Measurements from ENCODE around the gene PDE11A.

Gene PDE11A

DNA sequence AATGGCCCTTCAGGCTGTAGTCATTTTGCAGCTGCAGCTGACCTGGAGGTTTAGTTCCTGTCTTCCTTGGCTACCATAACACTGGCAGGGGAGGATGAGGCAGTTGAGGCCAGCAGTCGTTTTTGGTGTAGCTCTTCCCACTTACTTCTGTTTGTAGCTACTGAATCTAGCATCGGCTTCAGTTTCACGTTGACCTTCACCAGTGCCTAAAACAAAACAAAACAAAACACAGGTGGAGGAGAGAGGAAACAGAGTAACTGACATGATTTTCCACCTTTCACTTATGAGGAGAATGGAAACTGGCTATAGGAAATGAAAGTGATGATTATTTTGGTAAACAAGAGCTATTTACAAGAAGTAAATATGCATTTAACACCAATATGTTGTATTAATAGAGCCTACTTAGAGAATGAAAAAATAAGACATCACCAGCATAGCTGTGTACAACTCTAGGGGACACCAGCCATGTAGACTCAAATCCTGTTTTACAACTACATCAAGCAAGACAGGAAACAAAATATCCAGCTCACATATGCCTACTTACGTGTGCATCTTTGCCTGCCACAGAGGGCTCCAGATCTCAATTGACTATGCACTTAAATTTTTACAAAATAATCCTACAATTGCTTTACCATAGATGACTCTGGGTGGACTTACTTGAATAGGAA lies 443.1 kb downstream of the PDE11A start:
- no peak for DNase-seq (ENCODE audit: low read depth in 2 of 2)

DNA sequence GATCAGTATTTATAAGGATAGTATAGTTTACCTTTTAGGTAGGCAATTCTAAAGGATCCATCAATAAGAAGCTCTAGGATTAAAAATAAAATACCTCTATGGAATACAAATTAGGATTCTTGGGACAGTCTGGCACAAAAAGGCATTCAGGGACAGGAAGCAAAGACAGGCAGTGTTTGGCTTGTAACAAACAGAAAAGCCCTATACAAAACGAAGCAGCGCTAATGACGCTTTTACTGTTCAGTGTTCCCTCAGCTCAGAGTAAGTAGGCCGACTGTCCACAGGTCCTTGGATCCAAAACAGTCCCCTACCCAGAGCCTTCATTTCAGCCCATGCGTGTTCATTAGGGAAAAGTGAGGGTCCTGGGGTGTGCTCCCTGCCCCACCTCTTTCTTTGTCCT lies 443.7 kb downstream of the PDE11A start:
- no peak for DNase-seq (ENCODE audit: low read depth in 2 of 2)

DNA sequence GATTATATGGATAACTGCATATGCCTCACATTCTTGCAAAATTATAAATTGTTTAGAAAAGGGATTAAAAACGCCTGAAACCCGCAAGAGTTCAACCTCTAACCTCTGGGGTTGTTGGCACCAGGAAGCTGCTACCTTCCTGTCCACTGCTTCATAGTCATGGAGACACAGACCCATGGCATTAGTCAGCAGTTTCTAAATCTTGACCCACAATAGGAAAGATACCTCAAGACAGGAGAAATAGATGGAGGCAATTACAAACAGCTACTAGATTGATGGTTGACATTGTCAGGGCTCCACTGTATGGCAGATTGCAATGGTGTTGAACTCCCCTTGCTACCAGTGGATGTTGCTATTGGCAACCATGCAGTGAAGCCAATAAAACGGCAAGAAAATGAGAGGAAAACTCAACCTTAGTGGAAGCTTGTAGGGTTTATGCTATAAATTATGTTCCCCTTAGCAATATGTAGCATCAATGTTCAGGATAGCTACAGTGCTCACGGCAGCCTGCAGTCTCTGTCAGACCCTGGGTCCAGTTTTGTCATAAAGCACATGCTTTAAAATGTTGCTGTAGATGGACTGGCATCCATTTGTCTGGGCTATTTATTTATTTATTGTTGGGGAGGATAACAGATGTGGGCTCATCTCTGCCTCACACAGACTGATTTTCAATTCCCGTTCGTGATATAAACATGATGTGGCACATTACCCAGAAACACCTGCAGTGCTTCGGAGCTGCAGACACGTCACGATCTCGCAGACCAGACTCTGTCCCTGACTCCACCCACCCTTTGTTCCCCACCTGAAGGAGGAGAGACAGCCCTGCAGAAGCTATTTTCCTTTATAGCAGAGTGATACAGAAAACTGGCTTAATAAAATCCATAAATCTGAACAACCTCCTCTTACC lies 446.6 kb downstream of the PDE11A start:
- no peak for DNase-seq (ENCODE audit: low read depth in 2 of 2)

DNA sequence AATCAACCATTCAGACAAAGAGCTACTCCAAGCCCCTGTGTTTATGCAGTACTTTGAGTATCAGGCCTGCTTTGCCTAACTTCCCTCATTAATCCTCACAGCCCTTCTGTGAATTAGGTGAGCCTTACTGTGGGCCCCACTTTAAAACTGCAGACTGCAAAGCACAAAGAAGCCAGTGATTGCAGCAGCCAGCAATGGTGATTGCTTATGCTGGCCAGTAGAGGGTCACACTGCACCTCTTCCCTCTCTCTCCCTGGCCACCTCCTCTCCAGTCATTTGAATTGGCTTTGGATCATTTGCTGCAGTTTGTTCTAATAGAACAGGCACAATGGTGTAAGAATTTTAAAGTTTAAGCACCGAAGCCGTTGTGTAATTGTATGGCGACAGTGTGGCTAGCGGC lies 450.1 kb downstream of the PDE11A start:
- DNase-seq (ENCODE audit: low read depth in 2 of 2) = no peak

DNA sequence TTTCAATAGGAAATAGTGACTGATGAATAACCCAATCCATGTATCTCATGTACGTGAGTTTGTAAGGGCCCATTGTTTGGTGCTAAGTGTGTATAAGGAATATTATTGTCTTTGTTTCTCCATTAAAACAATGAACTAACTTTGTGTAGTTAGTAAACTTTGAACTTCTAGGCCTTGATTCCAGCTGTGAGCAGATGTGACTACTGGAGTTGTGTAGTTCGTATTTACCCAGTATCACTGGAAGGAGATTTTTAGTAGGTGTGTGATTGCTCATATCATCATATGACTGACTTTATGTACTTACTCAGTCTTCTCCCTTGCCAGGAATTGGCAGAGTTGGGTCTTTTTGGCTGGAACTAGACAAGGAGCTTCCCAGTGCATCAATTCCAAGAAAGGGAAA lies 452.6 kb downstream of the PDE11A start:
- DNase-seq (ENCODE audit: low read depth in 2 of 2) = no peak

DNA sequence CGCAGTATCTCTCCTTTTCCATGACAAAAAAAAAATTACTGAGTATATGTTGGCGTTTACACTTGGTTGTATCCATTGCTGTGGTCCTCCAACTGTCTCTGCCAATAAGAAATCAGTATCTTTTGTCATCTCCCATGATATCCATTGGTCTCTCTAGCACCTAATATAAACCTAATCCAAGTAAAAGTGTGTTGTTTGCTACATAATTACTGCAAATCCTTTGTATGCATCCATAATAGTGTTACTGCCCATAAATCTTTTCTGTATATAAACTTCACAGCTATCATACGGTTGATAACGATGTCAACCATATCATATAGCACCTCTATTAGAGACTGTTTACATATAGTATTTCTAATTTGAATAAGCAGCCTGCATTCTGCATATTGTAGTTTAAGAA lies 453.1 kb downstream of the PDE11A start:
- no peak for DNase-seq (ENCODE audit: low read depth in 2 of 2)

DNA sequence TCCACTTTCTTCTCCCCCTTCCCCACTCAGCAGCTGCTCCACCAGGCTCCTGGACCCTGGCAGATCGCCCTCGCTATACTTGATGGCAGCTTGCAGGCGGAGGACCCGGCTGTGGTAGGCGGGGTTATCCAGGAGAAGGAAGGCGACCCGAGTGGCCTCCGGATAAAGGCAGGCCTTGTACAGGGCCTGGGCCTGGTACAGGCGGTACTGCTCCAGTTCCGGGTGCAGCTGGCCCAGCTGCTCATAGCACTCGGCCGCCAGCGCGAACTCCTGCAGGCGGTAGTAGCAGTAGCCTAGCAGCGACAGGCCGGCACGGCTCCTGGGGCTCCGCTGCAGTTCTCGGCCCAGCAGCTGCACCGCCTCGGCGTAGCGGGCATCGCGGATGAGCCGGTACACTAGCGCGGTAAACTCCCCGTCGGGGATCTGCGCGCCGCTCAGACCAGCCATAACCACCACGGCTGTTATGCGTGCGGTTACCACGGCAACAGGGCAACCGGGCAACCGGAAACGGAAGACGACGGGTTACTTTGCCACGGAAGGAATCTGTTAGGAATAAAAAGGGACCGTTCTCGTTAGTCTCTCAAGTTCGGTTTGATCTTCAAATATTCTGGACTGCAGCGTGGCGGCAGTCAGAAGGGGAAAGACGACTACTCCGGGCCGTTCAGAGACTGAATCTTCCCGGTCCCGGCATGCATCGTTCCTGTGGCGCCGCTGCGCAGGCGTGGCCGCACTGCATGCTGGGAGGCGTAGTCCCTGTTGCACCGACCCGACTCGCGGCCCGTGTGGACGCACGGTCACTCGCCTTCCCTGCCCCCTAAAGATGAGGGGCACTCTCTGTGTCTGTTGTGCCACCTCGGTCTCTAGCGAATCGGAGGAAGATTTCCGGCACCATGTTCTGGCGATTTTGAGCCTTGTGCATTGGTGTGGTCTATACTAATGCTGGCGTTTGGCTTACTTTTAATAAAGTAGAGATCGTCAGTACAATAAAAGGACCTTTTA lies 454.0 kb downstream of the PDE11A start:
- peak; percentile 79 to 85 for DNase-seq (ENCODE audit: low read depth in 2 of 2)

DNA sequence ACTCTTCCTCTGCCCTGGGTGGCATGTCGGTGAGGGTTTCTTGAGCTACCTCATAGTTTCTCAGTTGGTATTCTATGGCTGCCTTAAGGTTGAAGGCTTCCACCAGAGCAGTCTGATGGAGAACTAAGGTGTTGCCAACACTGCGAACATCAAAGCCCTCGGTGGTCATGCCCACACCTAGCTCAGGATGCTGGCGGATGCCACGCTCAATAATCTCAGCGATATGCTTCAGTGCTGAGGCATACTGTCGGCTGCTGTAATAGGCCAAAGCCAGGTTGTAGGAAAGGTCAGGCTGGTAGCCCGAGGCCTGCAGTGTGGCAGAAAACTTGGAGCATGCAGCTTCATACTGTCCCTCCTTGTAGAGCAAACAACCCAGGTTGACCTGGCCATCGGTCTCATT lies 454.7 kb downstream of the PDE11A start:
- no peak for DNase-seq (ENCODE audit: low read depth in 2 of 2)

DNA sequence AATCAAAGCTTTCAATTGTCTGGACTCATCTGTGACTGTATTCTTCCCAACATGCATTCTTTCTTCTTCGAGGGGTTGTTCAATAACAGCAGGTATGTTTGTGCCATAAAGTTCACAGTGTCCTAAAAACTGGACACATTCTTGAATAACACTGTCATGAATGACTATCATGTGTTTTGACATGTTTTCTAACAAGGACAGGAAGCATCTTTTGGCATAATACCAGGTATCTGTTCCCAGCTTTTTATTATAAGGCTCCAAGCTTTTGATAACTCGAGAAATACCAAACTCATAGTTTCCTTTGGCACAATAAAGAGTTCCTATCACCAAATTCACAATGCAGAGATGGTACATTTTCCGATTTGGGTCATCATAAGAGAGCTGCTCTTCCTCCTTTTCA lies 455.8 kb downstream of the PDE11A start:
- no peak for DNase-seq (ENCODE audit: low read depth in 2 of 2)

DNA sequence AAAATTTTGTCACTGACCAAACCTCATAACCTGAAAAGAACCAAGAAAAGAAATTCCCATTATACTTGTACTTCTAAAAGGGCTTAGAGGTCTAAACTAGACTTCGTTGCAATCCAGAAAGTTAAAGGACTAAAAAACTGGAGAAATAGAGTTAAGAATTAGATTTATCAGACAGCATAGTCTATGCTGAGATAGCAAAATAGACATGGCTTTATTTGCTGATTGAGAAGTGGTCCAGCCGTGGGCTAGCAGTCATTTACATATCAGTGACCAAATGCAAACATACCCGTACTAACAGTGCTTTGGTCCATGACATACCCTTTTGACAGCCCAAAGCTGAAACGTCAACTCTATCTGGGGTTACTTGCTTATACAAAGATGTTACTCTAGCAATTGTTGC lies 456.5 kb downstream of the PDE11A start:
- DNase-seq (ENCODE audit: low read depth in 2 of 2) = no peak

DNA sequence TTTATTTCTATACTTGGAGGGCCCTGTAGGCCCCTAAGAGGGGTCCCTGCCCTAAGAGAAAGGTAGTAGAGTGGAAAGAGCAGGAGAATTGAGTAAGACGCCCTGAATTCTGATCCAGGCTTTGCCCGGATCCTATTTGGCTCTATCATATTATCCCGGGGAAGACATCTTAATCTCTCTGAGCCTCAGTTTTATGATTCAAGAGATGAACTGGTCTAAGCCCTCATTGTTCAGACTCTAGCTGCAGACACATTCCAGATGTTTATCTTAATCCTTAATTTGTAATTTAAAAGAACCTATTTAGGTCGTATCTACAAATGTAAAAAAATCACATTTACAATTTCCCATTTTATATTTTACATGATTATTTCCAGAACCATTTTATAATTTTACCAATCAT lies 459.9 kb downstream of the PDE11A start:
- no peak for DNase-seq (ENCODE audit: low read depth in 2 of 2)

DNA sequence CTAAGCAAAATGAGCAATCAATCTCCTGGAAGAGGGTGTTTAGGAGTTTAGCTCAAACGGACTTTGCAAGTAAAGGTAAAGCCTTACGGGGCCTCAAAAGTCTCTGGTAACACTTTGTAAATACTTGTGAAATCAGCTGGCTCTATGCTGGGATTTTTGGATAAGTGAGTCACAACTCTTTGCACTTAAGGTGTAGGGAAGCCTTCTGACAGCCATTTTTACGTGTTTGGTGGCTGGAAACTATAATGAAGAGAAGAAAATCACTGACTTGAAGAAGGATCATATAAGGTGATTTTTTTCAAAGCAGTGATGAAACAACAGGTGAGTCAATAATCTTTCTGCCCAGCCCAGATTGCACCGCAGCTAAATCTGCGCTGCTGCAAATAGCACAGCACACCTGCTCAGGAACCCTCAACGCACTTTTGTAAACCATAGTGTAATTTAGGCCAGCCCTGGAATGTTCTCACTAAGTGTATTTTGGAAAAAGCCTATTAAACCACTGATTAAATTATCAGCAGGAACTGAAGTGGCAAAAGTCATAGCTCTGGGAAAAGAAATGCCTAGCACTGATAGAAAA lies 461.2 kb downstream of the PDE11A start:
- no peak for DNase-seq (ENCODE audit: low read depth in 2 of 2)

DNA sequence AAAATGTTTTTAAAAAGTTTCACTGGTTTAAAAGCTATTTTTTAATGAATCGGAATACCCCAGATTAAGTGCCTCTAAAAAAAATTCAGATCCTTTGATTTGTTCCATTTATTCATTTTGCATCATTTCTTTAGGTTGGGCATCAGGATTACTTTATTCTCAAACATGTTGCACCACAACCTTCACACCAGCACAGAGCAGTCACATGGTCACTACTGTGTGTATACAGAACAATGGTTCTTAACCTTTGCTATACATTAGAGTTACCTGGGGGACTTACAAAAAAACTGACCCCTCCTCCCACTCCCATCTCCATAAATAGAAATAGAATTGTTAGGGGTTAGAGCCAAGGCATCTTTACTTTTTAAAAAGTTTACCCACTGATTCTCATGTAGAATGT lies 461.8 kb downstream of the PDE11A start:
- no peak for DNase-seq (ENCODE audit: low read depth in 2 of 2)

DNA sequence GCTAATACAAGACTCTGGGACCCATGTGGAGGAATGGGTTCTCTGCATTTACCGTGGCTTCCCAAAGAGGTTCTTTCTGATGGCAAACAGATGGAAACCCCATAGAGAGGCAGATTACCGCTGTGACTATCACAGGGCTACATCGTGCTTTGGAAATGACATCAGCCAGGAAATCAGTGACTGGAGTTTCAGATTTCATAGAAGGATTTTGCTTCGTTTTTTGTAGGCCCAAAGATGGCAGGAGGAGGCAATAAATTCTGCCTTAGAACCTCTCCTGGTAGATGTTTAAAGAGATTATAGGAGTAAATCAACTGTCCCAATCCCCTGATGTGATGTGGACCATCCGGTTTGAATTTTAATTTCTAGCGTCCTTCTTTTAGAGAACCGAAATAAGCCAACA lies 465.9 kb downstream of the PDE11A start:
- no peak for DNase-seq (ENCODE audit: low read depth in 2 of 2)

DNA sequence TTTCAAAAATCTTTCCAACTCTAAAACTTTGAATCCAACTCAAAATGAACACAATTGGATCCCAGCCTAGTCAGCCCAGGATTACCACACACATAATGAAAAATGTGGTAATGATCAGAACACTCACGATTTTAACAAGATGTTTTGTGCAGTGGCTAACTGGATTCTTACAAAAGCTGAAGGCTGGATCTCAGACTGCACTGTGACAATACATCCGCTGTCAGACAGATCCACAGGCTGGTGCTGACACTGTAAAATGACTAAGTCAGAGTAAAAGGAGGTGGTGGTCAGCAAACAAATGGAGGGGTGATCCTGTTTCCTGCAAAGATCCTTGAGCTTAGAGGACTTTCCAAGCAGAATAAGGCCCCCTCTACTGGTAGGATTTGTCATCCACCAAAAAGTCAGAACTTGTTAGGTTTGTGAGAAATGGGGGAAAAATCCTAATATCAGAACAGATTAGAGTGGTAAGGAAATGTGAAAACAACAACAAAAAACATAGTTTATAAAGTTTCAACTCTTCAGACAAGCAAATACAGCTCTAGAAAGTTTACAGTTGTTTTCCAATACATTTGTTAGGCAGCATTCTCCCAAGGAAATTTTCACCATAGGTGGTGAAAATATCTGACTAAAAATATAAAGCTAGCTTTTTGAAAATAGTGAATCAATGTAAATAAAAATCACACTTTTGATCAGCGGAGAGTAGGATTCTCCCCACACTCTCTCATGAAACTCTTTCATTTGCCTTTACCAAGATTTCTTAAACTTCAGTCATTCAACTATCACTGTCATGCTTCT lies 468.1 kb downstream of the PDE11A start:
- no peak for DNase-seq (ENCODE audit: low read depth in 2 of 2)

DNA sequence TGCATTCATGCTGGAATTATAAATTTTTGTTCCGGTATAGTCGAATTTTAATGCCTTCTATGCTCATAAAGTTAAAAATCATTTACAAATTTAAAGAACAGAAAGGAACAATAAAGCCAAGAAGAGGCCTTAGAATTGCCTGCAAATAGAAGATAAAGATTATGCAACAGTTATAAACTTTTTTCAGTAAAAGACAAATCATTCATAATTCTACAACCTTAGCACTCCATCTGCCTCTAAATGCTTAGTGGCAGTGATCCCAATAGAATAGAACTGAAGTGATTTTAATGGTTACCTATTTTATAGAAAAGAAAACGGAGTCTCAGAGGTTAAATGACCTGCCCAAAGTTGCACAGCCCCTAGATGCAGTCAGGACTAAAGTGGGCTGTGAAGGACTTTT lies 468.8 kb downstream of the PDE11A start:
- DNase-seq (ENCODE audit: low read depth in 2 of 2) = no peak

DNA sequence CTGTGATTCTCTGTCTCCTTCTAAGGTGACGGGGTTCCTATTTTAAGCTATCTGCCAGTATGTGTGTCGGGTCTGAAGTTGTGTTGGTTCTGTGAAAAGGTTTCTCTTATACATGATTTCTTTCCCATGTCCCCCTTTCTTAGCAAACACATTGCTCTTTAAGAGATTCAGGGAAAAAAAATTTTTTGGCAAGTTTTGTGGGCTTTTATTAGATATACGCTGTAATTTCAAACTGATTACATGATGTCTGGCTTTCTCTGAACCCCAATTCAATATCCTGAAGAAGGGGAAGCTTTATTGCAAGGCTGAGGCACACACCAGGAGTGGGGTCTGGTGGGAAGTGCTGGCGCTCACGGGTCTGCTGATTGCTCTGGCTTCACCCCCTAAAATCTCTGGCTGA lies 469.4 kb downstream of the PDE11A start:
- no peak for DNase-seq (ENCODE audit: low read depth in 2 of 2)

DNA sequence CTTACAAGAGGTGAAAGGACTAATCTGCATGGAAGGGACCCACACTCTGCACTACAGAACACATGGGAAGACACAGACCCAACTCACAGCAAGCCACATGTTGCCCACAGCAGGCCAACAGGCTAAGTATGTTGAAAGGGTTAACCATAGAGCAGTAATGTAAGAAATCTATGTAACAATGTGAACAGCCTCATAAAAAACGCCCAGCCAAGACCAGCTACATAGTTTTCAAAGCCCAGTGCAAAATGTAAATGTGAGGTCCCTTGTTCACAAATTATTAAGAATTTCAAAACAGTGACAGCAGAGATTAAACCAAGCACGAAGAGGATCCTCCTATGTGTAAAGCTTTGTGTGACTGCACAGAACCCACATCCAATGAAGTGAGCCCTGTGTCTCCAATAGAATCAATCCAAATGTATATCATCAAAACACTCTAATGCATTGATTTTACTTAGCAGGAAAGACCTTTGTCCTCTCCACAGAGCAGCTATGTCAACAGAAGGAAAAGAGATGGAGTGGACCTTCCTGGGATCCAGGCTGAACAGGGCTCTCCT lies 469.9 kb downstream of the PDE11A start:
- DNase-seq (ENCODE audit: low read depth in 2 of 2) = no peak

DNA sequence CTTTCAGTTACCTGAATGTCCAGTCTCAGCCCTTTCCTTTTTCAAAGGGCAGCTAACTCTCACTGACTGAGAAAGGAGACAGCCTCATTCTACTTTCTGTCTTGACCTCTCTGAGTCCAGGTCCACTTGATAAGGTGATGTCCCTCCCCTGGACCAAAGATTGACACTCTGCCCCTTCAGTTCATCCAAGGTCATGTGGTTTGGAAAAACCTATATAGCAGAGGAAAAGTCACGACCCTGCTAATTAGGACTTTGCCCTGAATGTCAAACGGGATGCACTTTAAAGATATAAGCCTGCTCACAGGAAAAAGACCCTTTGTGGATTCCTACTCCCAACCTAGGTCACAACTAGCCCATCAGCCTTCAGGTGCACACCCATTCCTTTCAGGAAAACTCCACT lies 471.7 kb downstream of the PDE11A start:
- no peak for DNase-seq (ENCODE audit: low read depth in 2 of 2)

DNA sequence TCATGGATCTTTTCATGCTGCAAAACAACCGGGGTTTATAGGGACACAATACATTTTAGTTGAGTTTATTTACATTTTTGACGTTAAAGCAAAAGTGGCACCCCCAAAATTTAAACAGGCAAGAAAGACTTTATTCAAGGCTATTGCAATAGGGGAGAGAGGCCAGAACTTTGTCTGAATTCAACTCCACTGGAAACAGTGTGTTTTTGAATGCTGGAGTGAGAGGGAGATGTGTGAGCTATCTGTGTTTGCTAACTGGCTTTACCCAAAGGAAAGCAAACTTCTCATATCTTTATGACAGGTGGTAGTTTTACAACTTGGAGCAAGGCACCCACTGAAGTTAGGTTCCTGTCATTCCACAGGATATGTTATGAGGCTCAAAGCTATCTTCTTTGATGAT lies 472.6 kb downstream of the PDE11A start:
- no peak for DNase-seq (ENCODE audit: low read depth in 2 of 2)

Measured in stimulated activated CD8-positive, alpha-beta memory T cell treated with anti-CD3 and anti-CD28 coated beads, Interleukin-7, amount 100 ng/mL, for 1 hour (primary cell).